K562 (cell line): Measurements from ENCODE around the gene POLA1. TPM values are rescaled to one million over a fixed set of nuclear protein-coding genes. Genes with fewer than 3 reads are reported as not detected.

Experiments
- ARID4B ChIP-seq: sonication (generic); formaldehyde crosslinking; IDR thresholded peaks from 2 replicates; pipeline ENCODE4 v1.8.0; 2022; ENCODE audit warnings: mild to moderate bottlenecking, missing genetic modification reagents
- BHLHE40 ChIP-seq: IDR thresholded peaks from 2 replicates; pipeline ENCODE4 v1.6.1; 2011; ENCODE audit warnings: low read length, improper control_type of control experiment
- C11orf30 ChIP-seq: fragments of 450-650 bp; IDR thresholded peaks from 2 replicates; pipeline ENCODE4 v1.6.1; 2016; ENCODE audit warnings: low read depth, mild to moderate bottlenecking
- CCAR2 ChIP-seq: fragments of 200-400 bp; formaldehyde crosslinking; IDR thresholded peaks from 2 replicates; pipeline ENCODE4 v1.6.1; 2017; ENCODE audit warnings: mild to moderate bottlenecking, low read depth, low read length
- CREB5 ChIP-seq: fragments of 250-450 bp; sonication (Bioruptor Pico); IDR thresholded peaks from 2 replicates; pipeline ENCODE4 v1.5.0; 2020; ENCODE audit warnings: mild to moderate bottlenecking
- CREM ChIP-seq: IDR thresholded peaks from 2 replicates; pipeline ENCODE4 v1.6.1; 2014; ENCODE audit warnings: antibody characterized with exemption, low read depth
- CXXC5 ChIP-seq: fragments of 250-450 bp; sonication (Bioruptor Pico); IDR thresholded peaks from 2 replicates; pipeline ENCODE4 v1.8.0; 2022; ENCODE audit warnings: inconsistent platforms, mild to moderate bottlenecking, moderate library complexity
- ETS2 ChIP-seq: IDR thresholded peaks from 2 replicates; pipeline ENCODE4 v1.6.1; 2016; ENCODE audit warnings: borderline replicate concordance, missing genetic modification characterization, mild to moderate bottlenecking, moderate library complexity, missing compliant biosample characterization; ENCODE audit not compliant: poor library complexity, severe bottlenecking
- GATA2 ChIP-seq: sonication (generic); formaldehyde crosslinking; IDR thresholded peaks from 2 replicates; pipeline ENCODE4 v1.4.0; 2020; ENCODE audit warnings: mild to moderate bottlenecking, missing genetic modification reagents
- HOXB6 ChIP-seq: fragments of 250-450 bp; sonication (Bioruptor Pico); IDR thresholded peaks from 2 replicates; pipeline ENCODE4 v1.5.1; 2022; ENCODE audit warnings: mild to moderate bottlenecking, borderline replicate concordance
- L3MBTL2 ChIP-seq: fragments of 450-650 bp; IDR thresholded peaks from 2 replicates; pipeline ENCODE4 v1.6.1; 2016; ENCODE audit warnings: mild to moderate bottlenecking, moderate library complexity
- MAZ ChIP-seq, 2 experiments: fragments of 450-650 bp in 1 of 2; sonication (generic) in 1 of 2; formaldehyde crosslinking; IDR thresholded peaks in 1 of 2; conservative IDR thresholded peaks in 1 of 2; 2 replicates each; pipeline versions ENCODE4 v1.4.0 to v1.5.0; 2020; ENCODE audit warnings: mild to moderate bottlenecking in 1 of 2, missing genetic modification reagents in 1 of 2
- MLLT1 ChIP-seq, 2 experiments: fragments of 450-650 bp; IDR thresholded peaks; 2 replicates each; pipeline ENCODE4 v1.6.1; 2016
- NCOR1 ChIP-seq: fragments of 450-650 bp; IDR thresholded peaks from 2 replicates; pipeline ENCODE4 v1.6.1; 2016; ENCODE audit warnings: mild to moderate bottlenecking, moderate library complexity
- PRMT5 ChIP-seq: sonication (generic); formaldehyde crosslinking; IDR thresholded peaks from 2 replicates; pipeline ENCODE4 v1.5.0; 2020; ENCODE audit warnings: missing genetic modification reagents
- STAG1 ChIP-seq: sonication (generic); formaldehyde crosslinking; IDR thresholded peaks from 2 replicates; pipeline ENCODE4 v1.5.0; 2020; ENCODE audit warnings: missing genetic modification reagents, borderline replicate concordance
- ZNF263 ChIP-seq: sonication (generic); formaldehyde crosslinking; IDR thresholded peaks from 2 replicates; pipeline ENCODE4 v1.8.0; 2022; ENCODE audit warnings: mild to moderate bottlenecking, missing genetic modification reagents, borderline replicate concordance
- ZNF766 ChIP-seq: fragments of 200-800 bp; sonication (Bioruptor generic); conservative IDR thresholded peaks from 2 replicates; pipeline ENCODE4 v1.6.1; 2016; ENCODE audit warnings: missing genetic modification characterization, missing compliant biosample characterization
- polyA plus RNA-seq, 8 experiments: library from polyadenylated mRNA; depleted of rRNA in 4 of 8; stranded (reverse) in 5 of 8; unstranded in 3 of 8; fragments of >200 nt; fragmentation: Nextera tagmentation in 2 of 8; fragmentation: Illumina TruSeq in 1 of 8; extraction: Ambion mirVana in 2 of 8; extraction: Trizol in 1 of 8; gene quantifications; 2 replicates each; pipeline versions ENCODE4 v1.2.1 to v1.2.3, GENCODE V29; 2011 to 2014; ENCODE audit warnings: inconsistent platforms in 1 of 8, missing spikeins in 1 of 8
- total RNA-seq, 7 experiments: library from RNA; depleted of rRNA in 6 of 7; stranded (reverse); fragments of >200 nt in 6 of 7; fragmentation: Illumina TruSeq in 2 of 7; extraction: Trizol in 2 of 7; gene quantifications; 2 replicates each; pipeline versions ENCODE4 v1.2.1 to v1.2.3, GENCODE V29; 2011 to 2021; ENCODE audit warnings: low replicate concordance in 1 of 7
- TF ChIP-seq, protein P1 (sequence below): sonication (generic); formaldehyde crosslinking; IDR thresholded peaks from 2 replicates; pipeline ENCODE4 v1.9.0; 2022; ENCODE audit warnings: mild to moderate bottlenecking, missing genetic modification reagents

The POLA1 gene
- total and polyA plus RNA-seq, 9 of the 15 experiments (the other 6 are each of a cell fraction or from before 2014, with no cell fraction given), result 8.6 to 48.4 (median 27.4) TPM

DNA sequence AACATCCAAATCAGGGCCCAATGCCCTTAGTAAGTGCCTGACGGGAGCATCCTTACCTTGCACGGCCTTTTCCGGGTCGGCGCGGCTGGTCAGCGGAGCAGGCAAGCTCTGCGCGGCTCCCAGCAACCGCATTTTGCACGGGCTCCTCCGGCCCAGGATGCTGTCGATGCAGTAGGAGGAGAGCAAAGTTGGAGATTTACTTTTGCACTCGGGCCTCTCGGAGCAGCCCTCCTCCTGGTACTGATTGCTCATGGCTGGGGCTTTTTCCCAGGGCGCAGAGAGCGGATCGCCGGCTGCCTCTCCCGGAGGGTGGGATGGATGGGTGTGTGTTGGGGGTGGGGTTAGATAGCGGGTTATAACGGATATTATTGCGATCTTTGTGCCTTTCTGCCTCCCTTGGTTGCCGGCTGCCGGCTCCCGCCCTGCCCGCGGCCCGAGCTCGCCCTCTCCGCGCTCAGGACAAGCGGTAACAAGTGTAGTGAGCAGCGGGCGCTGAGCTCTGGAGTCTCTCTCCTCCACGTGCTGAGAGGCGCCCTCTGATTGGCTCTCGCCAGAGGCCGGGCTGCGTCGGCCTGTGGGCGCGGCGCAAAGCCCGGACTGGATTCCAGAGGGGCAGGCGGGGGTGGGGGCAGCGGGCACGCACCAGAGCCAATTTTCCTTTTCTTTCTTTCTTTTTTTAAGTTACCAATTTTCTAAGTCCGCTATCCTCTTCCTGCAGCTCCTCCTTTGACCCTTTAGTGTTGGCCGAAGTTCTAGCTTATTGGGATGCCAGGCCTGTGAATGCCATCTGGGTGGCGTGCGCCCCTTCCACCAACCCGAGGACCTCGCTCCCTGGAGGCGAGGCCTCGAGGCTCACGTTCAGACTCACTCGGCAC lies 322.0 kb downstream of the POLA1 start, which contains the start of gene ARX (continued):
- no peak for TF ChIP-seq ARID4B
- peak; percentile 66 for TF ChIP-seq CXXC5 (CRISPR knock-in tag)
- TF ChIP-seq C11orf30, result no peak
- no peak for TF ChIP-seq ZNF766 (CRISPR knock-in tag)
- 0 out of 2 replicates have a peak, but pooled peaks have one; percentile 16 for TF ChIP-seq CREM
- TF ChIP-seq CCAR2, result no peak
- TF ChIP-seq, protein P1, sequence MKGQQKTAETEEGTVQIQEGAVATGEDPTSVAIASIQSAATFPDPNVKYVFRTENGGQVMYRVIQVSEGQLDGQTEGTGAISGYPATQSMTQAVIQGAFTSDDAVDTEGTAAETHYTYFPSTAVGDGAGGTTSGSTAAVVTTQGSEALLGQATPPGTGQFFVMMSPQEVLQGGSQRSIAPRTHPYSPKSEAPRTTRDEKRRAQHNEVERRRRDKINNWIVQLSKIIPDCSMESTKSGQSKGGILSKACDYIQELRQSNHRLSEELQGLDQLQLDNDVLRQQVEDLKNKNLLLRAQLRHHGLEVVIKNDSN, result peak; percentile 78
- TF ChIP-seq ZNF263, result no peak
- no peak for TF ChIP-seq MLLT1 (IDR thresholded peaks at IDR 0.05)
- TF ChIP-seq BHLHE40, result peak; percentile 33; the same call in 1 of the 2 replicates
- TF ChIP-seq STAG1 (CRISPR knock-in tag), result no peak
- TF ChIP-seq CREB5 (CRISPR knock-in tag), result no peak
- no peak for TF ChIP-seq MAZ (CRISPR knock-in tag; conservative IDR thresholded peaks at IDR 0.05 in 1 of 2, IDR thresholded peaks at IDR 0.05 in 1 of 2)
- no peak for TF ChIP-seq ETS2 (tag)
- TF ChIP-seq L3MBTL2, result peak; percentile 90
- no peak for TF ChIP-seq PRMT5 (CRISPR knock-in tag)
- TF ChIP-seq NCOR1, result no peak
- TF ChIP-seq HOXB6, result no peak
- no peak for TF ChIP-seq GATA2 (CRISPR knock-in tag)
